Heart left ventricle (tissue), 16 donors: ENCODE data around the gene ITGA11. TPM values are rescaled to one million over a fixed set of nuclear protein-coding genes. Genes with fewer than 3 reads are reported as not detected.

Experiments used
- ATAC-seq, 4 donors: fragments of 200-7000 bp; cut with Tn5 transposase; one replicate each; pipeline ENCODE4 v1.9.1; 2020 to 2022; ENCODE audit warnings: moderate library complexity in 4 of 4, mild to moderate bottlenecking in 3 of 4, moderate number of reproducible peaks in 1 of 4
- DNase-seq, 5 donors: peaks; one replicate each; pipeline ENCODE4 v3.0.0-alpha.2; 2020
- H3K27ac ChIP-seq, 12 donors: fragments of 200-600 bp; sonication (generic) in 4 of 12; one replicate each; pipeline versions ENCODE4 v1.5.0 to v1.8.0; 2016 to 2022; ENCODE audit warnings: mild to moderate bottlenecking in 2 of 12
- H3K27me3 ChIP-seq, 9 donors: fragments of 200-600 bp; sonication (generic) in 2 of 9; one replicate each; pipeline versions ENCODE4 v1.5.1 to v1.8.0; 2016 to 2022; ENCODE audit warnings: mild to moderate bottlenecking in 3 of 9
- H3K36me3 ChIP-seq, 9 donors: fragments of 200-600 bp; sonication (generic) in 2 of 9; one replicate each; pipeline versions ENCODE4 v1.5.0 to v1.8.0; 2018 to 2022; ENCODE audit warnings: mild to moderate bottlenecking in 2 of 9
- H3K4me1 ChIP-seq, 12 donors: fragments of 200-600 bp; sonication (generic) in 4 of 12; one replicate each; pipeline versions ENCODE4 v1.5.0 to v1.8.0; 2016 to 2022; ENCODE audit warnings: mild to moderate bottlenecking in 3 of 12
- H3K4me3 ChIP-seq, 12 donors: fragments of 200-600 bp; sonication (generic) in 4 of 12; one replicate each; pipeline versions ENCODE4 v1.5.0 to v1.8.0; 2017 to 2022; ENCODE audit warnings: mild to moderate bottlenecking in 9 of 12, moderate library complexity in 4 of 12
- H3K9me3 ChIP-seq, 12 donors: fragments of 200-600 bp; sonication (generic) in 4 of 12; one replicate each; pipeline versions ENCODE4 v1.5.0 to v1.8.0; 2016 to 2022; ENCODE audit warnings: mild to moderate bottlenecking in 1 of 12
- POLR2A ChIP-seq, 2 donors: fragments of 450-650 bp; IDR thresholded peaks; one replicate each; pipeline ENCODE4 v1.6.1; 2017; ENCODE audit warnings: antibody characterized with exemption in 2 of 2, mild to moderate bottlenecking in 2 of 2, moderate library complexity in 2 of 2
- WGBS, 4 donors: extraction: QIAGEN DNeasy Blood & Tissue Kit in 2 of 4; methylation state at CpG; one replicate each; pipeline versions ENCODE4 v1.1.5 to v1.1.7; 2013 to 2018; 5-methylcytosine and 5-hydroxymethylcytosine counted together
- intact Hi-C, 10 donors: fragments of 100-400 bp; cut with DNase I; formaldehyde crosslinking; loops; one replicate each; pipeline versions ENCODE4 v1.11.1 to v1.14.2; 2022
- polyA plus RNA-seq, 2 donors: library from polyadenylated mRNA; stranded (reverse); fragments of 200-250 nt; gene quantifications; one replicate each; pipeline ENCODE4 v1.2.3, GENCODE V29; 2013
- total RNA-seq, 9 donors: library from RNA; depleted of rRNA in 2 of 9; stranded (reverse); fragments of >200 nt in 2 of 9; fragmentation: NEBNext Ultra II Directional in 3 of 9; extraction: Animal tissue kit (Norgen Biotek cat#: 25700) in 3 of 9; gene quantifications; one replicate each; pipeline versions ENCODE4 v1.1.0 to v1.2.4, GENCODE V29; 2016 to 2023
- TF ChIP-seq, protein P1 (sequence below), 12 donors: fragments of 200-600 bp; sonication (generic) in 4 of 12; IDR thresholded peaks; one replicate each; pipeline versions ENCODE4 v1.5.0 to v1.8.0; 2018 to 2022; ENCODE audit warnings: antibody characterized with exemption in 12 of 12, mild to moderate bottlenecking in 5 of 12
- donor health status: ischemic (EF 13 %, LVEDD 7.1; RV severe dilation, severe dysfunction).
- donor health status: healthy with polysubstance abuse.
- donor health status: DM: no; HTN: yes; CAD: no.
- donor health status: DM: no; HTN: no; CAD: no.
- donor health status: ischemic (EF 25% LVEDD 6.9; RV normal size, moderate dysfunction).
- donor health status: ischemic (EF 25% LVEDD 5.7; RV mildly dilated, moderate dysfunction).
- donor health status: healthy.
- donor health status: DM: yes; HTN: yes; CAD: no.
- donor health status: ischemic (EF 35%, LVEDD 5.7; RV mildly dilated, moderate dysfunction).
- donor health status: nonischemic (EF 11% LVEDD 7.7; RV severe dilation, severe dysfunction).
- donor health status: DM: yes; HTN: yes; CAD: no.
- donor health status: PGD.
- donor health status: ischemic (EF 29% LVEDD 5.4; RV normal size, mild dysfunction).
- donor health status: nonischemic (EF 23%, LVEDD 6.1; RV moderate dilation, normal function).

The ITGA11 gene
- total and polyA plus RNA-seq, 11 donors, result 2.1 to 35.5 (median 12.1) TPM

GRCh38 chr15:68311464-68311835 is 120.5 kb downstream of the ITGA11 start:
- Histone ChIP-seq H3K27me3 (no peaks in the 10 kb centered on the region), H3K27ac (no peak overlapping the region)
- intact Hi-C loops, result loop anchor here in 6 of 10 donors (5.0 to 10.0 kb wide), 5 partner anchors 53 to 243 kb away; no protein-coding TSS in a partner anchor

GRCh38 chr15:68310804-68311463 is 121.0 kb downstream of the ITGA11 start:
- no peak for TF ChIP-seq POLR2A (IDR thresholded peaks at IDR 0.05)
- TF ChIP-seq, protein P1, sequence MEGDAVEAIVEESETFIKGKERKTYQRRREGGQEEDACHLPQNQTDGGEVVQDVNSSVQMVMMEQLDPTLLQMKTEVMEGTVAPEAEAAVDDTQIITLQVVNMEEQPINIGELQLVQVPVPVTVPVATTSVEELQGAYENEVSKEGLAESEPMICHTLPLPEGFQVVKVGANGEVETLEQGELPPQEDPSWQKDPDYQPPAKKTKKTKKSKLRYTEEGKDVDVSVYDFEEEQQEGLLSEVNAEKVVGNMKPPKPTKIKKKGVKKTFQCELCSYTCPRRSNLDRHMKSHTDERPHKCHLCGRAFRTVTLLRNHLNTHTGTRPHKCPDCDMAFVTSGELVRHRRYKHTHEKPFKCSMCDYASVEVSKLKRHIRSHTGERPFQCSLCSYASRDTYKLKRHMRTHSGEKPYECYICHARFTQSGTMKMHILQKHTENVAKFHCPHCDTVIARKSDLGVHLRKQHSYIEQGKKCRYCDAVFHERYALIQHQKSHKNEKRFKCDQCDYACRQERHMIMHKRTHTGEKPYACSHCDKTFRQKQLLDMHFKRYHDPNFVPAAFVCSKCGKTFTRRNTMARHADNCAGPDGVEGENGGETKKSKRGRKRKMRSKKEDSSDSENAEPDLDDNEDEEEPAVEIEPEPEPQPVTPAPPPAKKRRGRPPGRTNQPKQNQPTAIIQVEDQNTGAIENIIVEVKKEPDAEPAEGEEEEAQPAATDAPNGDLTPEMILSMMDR (IDR thresholded peaks at IDR 0.05), result no peak
- H3K27ac ChIP-seq, result peak overlapping the region in 6 of 12 donors; percentile 13 to 57 (median 25)
- H3K27me3 ChIP-seq, result no peaks in the 10 kb centered on the region
- H3K4me3 ChIP-seq, result no peak overlapping the region
- intact Hi-C loops, result loop anchor here in 6 of 10 donors (5.0 to 10.0 kb wide), 5 partner anchors 54 to 244 kb away; no protein-coding TSS in a partner anchor
- H3K4me1 ChIP-seq, result peaks cover 0 to 26% (median 9%) of the 10 kb centered on the region in 12 donors
- no peaks in the 10 kb centered on the region for H3K9me3 ChIP-seq
- ATAC-seq (no peak), DNase-seq (peak in 1 of 5 donors; percentile 11)
- 88 to 94% (median 91%) methylated on average over 18 to 22 of the region's 22 CpGs for WGBS, 4 donors
- H3K36me3 ChIP-seq, result peaks cover 0 to 27% (median 0%) of the 10 kb centered on the region in 9 donors

More at GRCh38 chr15:68311464-68311835, 120.5 kb downstream of the ITGA11 start:
- ATAC-seq, result no peak
- H3K4me3 ChIP-seq, result no peak overlapping the region
- DNase-seq, result peak in 2 of 5 donors; percentile 2 to 3
- WGBS, 4 donors, result 94 to 100% (median 96%) methylated on average over 3 of the region's 3 CpGs
- H3K4me1 ChIP-seq, result peaks cover 0 to 28% (median 10%) of the 10 kb centered on the region in 12 donors
- H3K36me3 ChIP-seq, result peaks cover 0 to 27% (median 0%) of the 10 kb centered on the region in 9 donors
- TF ChIP-seq, protein P1 (IDR thresholded peaks at IDR 0.05), result no peak
- TF ChIP-seq POLR2A (IDR thresholded peaks at IDR 0.05), result no peak
- no peaks in the 10 kb centered on the region for H3K9me3 ChIP-seq

GRCh38 chr15:68310178-68310803 is 121.7 kb downstream of the ITGA11 start:
- no peaks in the 10 kb centered on the region for H3K27me3 ChIP-seq
- H3K36me3 ChIP-seq, result peaks cover 0 to 22% (median 0%) of the 10 kb centered on the region in 9 donors
- intact Hi-C loops, result loop anchor here in 6 of 10 donors (5.0 to 10.0 kb wide), 5 partner anchors 55 to 245 kb away; no protein-coding TSS in a partner anchor
- ATAC-seq (peak; percentile 73 to 86 (median 80)), DNase-seq (peak in 4 of 5 donors; percentile 39 to 61 (median 59))
- H3K9me3 ChIP-seq, result no peaks in the 10 kb centered on the region
- WGBS, 4 donors, result 56 to 62% (median 60%) methylated on average over 7 of the region's 7 CpGs
- TF ChIP-seq, protein P1 (IDR thresholded peaks at IDR 0.05), result no peak
- no peak for TF ChIP-seq POLR2A (IDR thresholded peaks at IDR 0.05)
- H3K4me3 ChIP-seq, result no peak overlapping the region
- H3K4me1 ChIP-seq, result peaks cover 0 to 19% (median 8%) of the 10 kb centered on the region in 12 donors
- peak overlapping the region in 6 of 12 donors; percentile 13 to 57 (median 25) for H3K27ac ChIP-seq

GRCh38 chr15:68309024-68309423 is 122.9 kb downstream of the ITGA11 start:
- no peaks in the 10 kb centered on the region for H3K27me3 ChIP-seq
- peaks cover 0 to 15% (median 0%) of the 10 kb centered on the region in 9 donors for H3K36me3 ChIP-seq
- TF ChIP-seq, protein P1 (IDR thresholded peaks at IDR 0.05), result no peak
- TF ChIP-seq POLR2A (IDR thresholded peaks at IDR 0.05), result no peak
- H3K4me3 ChIP-seq, result no peak overlapping the region
- WGBS, 4 donors, result 75 to 91% (median 84%) methylated on average over 3 of the region's 3 CpGs
- no peak for DNase-seq
- H3K9me3 ChIP-seq, result no peaks in the 10 kb centered on the region
- H3K27ac ChIP-seq, result no peak overlapping the region
- H3K4me1 ChIP-seq, result peaks cover 0 to 18% (median 8%) of the 10 kb centered on the region in 12 donors
- no peak for ATAC-seq
- intact Hi-C loops, result loop anchor here (2.0 to 10.0 kb wide), 10 partner anchors 57 to 568 kb away; no protein-coding TSS in a partner anchor
